GM18526 (cell line): ENCODE data around the gene ANKMY1.

ENCODE experiments used
- POLR2A ChIP-seq: IDR thresholded peaks from 3 replicates; pipeline ENCODE4 v1.6.1; 2011; ENCODE audit not compliant: insufficient read length; ENCODE audit errors: extremely low read depth

Gene ANKMY1

DNA sequence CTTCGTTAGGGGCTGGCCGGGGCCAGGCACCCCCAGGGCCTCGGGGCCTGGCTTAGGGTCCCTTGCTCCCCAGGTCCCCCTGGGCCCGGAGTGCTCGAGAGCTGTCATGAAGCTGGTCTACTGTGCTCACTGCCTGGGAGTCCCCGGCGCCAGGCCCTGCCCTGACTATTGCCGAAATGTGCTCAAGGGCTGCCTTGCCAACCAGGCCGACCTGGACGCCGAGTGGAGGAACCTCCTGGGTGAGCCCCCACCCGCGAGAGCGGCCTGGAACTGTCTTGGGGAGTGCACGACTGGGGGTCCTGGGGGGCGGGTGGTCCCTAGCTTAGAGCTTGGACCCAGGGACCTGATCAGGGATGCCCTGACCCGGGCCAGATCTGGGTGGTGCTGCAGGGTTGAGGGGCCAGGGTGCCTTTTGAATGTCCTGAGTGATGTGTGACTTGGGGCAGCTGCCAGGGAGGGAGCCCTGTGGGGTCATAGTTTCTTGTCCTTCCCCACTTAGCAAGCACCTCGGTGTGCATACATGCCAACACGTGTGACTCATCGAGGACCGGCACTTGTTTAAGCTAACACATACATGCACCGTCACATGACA, 94.4 kb downstream of the ANKMY1 start:
- no peak for TF ChIP-seq POLR2A

- TF ChIP-seq POLR2A = no peak
These were observed 95.0 kb downstream of the ANKMY1 start for GRCh38 chr2:240462707-240463273.

- TF ChIP-seq POLR2A = no peak
These were observed 95.6 kb downstream of the ANKMY1 start for GRCh38 chr2:240462073-240462706.

GRCh38 chr2:240461471-240462072, 96.2 kb downstream of the ANKMY1 start:
- TF ChIP-seq POLR2A = no peak

- no peak for TF ChIP-seq POLR2A
These were observed 96.9 kb downstream of the ANKMY1 start for GRCh38 chr2:240460781-240461431.

DNA sequence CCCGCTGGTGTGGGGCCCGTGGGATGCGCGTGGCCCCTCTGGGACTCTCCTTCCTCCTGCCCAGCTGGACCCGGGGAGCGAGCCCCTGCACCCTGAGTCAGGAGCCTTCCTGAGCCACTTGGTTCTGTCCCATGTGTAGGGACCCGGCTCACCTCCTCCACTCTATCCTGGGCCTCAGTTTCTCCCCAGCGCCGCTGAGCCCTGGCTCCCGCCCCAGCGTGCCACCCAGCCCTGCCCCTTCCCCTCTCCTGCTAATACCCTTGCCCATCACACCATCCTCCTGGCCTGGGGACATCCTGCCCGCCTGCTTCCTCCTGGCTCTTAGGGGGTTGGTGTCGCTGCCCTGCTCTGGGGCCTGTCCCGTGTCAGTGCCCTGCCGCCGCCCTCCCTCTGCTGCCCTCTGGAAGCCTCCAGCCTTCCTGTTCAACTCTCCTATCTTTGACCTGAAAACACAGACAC, 97.5 kb downstream of the ANKMY1 start:
- no peak for TF ChIP-seq POLR2A

- TF ChIP-seq POLR2A = no peak
These were observed 98.2 kb downstream of the ANKMY1 start for GRCh38 chr2:240459401-240460252.

- TF ChIP-seq POLR2A = no peak
These were observed 98.8 kb downstream of the ANKMY1 start for GRCh38 chr2:240458900-240459391.

DNA sequence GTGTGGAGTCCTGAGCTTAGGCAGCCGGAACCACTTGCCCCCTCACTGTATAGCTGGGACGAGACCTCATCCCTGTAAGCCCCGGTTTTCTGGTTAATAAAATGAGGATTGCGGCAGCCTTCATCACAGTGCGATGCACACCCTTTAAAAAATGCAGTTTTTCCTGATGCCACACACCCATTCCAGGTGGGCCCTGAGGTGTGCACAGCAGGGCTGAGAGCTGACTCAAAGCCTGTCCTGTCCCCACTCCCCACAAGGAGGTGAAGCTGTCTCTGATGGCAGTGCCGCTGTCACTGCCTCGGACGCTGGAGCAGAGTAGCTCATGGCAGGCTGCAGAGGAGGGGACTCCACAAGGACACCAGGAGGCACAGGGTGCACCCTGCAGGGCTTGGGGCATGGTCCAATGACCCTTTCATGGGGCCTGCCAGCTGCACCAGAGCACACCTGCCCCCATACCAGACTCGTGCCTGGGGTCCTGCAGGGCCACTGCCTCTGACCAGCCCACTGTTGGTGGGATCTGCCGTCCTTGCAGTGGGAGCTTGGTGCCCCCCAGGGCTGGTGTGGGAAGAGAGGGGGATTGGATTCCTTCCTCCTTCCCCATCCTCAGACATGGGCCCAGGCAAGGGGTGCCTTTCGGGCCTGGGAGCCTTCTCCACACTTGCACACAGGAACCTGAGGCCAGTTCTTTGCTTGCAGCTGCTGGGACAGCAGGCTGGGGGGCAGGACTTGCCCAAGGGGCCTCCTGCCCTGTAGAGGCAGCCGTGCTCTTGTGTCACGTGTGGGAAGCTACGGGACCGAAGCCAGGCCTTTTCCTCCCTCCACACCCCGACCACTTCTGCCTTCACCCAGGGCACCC, 99.5 kb downstream of the ANKMY1 start:
- TF ChIP-seq POLR2A = no peak

GRCh38 chr2:240457223-240458043, 100.4 kb downstream of the ANKMY1 start:
- TF ChIP-seq POLR2A = no peak

DNA sequence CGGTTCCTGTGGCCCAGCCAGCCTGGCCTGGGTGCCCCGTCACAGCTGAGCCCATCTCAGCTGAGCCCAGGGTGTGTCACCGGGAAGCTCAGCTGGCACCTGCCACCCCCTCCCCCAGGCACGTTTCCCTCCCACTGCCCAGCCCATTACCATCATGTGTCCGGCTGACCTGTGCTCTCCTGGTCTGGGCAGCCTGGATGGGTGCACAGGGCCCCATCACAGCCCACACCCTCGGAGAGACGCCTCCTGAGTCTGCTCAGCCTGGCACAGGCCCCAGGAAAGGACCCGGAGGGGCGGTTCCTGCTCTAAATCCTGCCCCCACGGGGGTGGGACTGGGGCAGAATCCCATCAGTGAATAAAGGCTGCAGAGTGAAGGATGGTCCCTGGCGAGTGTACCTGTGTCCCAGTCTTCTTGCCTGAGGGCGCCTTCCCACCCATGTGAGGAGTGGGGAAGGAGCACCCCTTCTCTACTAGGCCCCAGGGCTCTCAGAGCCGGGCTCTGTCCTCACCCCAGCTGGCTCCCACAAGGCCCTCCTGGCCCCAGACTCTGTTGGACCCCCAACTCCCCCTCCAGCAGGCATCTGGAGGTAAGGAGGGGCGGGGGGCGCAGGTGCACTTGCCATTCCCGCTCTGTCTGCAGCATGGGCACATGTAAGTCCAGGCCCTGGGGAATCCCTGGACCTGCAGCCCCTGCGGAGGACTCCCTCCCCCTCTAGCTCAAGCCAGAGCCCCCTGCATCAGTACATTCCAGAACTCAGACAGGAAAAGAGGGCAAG, 101.2 kb downstream of the ANKMY1 start:
- no peak for TF ChIP-seq POLR2A
